ENCODE measurements around the gene IL21R.

GRCh38 chr16:27365142-27366089 lies 36.6 kb upstream of the IL21R start:
- no peak for TF ChIP-seq YBX1 (IDR thresholded peaks at IDR 0.05)
- TF ChIP-seq TCF7L2 (IDR thresholded peaks at IDR 0.05; ENCODE audit: low read depth, low read length): no peak
- no peak for TF ChIP-seq CTCF (IDR thresholded peaks at IDR 0.05 in 2 of 3, conservative IDR thresholded peaks at IDR 0.05 in 1 of 3; ENCODE audit: insufficient read depth in 2 of 3, low read depth in 1 of 3, low read length in 3 of 3)
- no peak for TF ChIP-seq NRF1 (conservative IDR thresholded peaks at IDR 0.05 in 1 of 2, IDR thresholded peaks at IDR 0.05 in 1 of 2)
- no peak for TF ChIP-seq CBFB (CRISPR knock-in tag; IDR thresholded peaks at IDR 0.05)
- TF ChIP-seq STAT6 (CRISPR knock-in tag; IDR thresholded peaks at IDR 0.05): no peak
- TF ChIP-seq ZNF232 (CRISPR knock-in tag; IDR thresholded peaks at IDR 0.05): no peak
- no peak for TF ChIP-seq POLR2A (conservative IDR thresholded peaks at IDR 0.05)
